Liver (tissue), 9 donors: ENCODE data around the gene TUT4. TPM values are rescaled to one million over a fixed set of nuclear protein-coding genes. Genes with fewer than 3 reads are reported as not detected.

Experiments
- DNase-seq: peaks from one replicate; pipeline ENCODE4 v3.0.0-alpha.2; 2017; ENCODE audit warnings: low spot score
- H3K27ac ChIP-seq, 2 donors: one replicate each; pipeline ENCODE4 v1.7.0; 2013; ENCODE audit warnings: inconsistent platforms in 2 of 2, low read length in 2 of 2, control low read depth in 1 of 2, low read depth in 1 of 2, mild to moderate bottlenecking in 1 of 2
- H3K27me3 ChIP-seq, 4 donors: one replicate each; pipeline versions ENCODE4 v1.6.1 to v1.7.0; 2013; ENCODE audit warnings: low read length in 3 of 4, inconsistent platforms in 1 of 4, mild to moderate bottlenecking in 1 of 4, moderate library complexity in 1 of 4; ENCODE audit not compliant: control insufficient read depth in 4 of 4, insufficient read depth in 4 of 4
- H3K36me3 ChIP-seq, 4 donors: one replicate each; pipeline versions ENCODE4 v1.6.1 to v1.7.0; 2013; ENCODE audit warnings: low read length in 3 of 4, mild to moderate bottlenecking in 3 of 4, low read depth in 1 of 4, moderate library complexity in 1 of 4; ENCODE audit not compliant: control insufficient read depth in 4 of 4, insufficient read depth in 3 of 4
- H3K4me1 ChIP-seq, 4 donors: one replicate each; pipeline versions ENCODE4 v1.6.1 to v1.7.0; 2013; ENCODE audit warnings: low read length in 3 of 4, mild to moderate bottlenecking in 3 of 4, moderate library complexity in 1 of 4; ENCODE audit not compliant: control insufficient read depth in 4 of 4, insufficient read depth in 4 of 4
- H3K4me3 ChIP-seq, 3 donors: one replicate each; pipeline versions ENCODE4 v1.6.1 to v1.7.0; 2013; ENCODE audit warnings: low read length in 3 of 3, control low read depth in 1 of 3, low read depth in 1 of 3, mild to moderate bottlenecking in 1 of 3
- H3K9ac ChIP-seq, 2 donors: one replicate each; pipeline ENCODE4 v1.7.0; 2013; ENCODE audit warnings: low read length in 2 of 2, mild to moderate bottlenecking in 2 of 2, moderate library complexity in 2 of 2, control low read depth in 1 of 2, low read depth in 1 of 2
- H3K9me3 ChIP-seq, 4 donors: one replicate each; pipeline versions ENCODE4 v1.6.1 to v1.7.0; 2013; ENCODE audit warnings: low read length in 3 of 4; ENCODE audit not compliant: control insufficient read depth in 4 of 4
- EGR1 ChIP-seq, 2 donors: IDR thresholded peaks; 2 replicates each; pipeline ENCODE4 v1.6.1; 2016 to 2018; ENCODE audit warnings: antibody characterized with exemption in 2 of 2, low read depth in 2 of 2
- FOXA1 ChIP-seq: IDR thresholded peaks from 2 replicates; pipeline ENCODE4 v1.6.1; 2016; ENCODE audit warnings: antibody characterized with exemption
- FOXA2 ChIP-seq: IDR thresholded peaks from 2 replicates; pipeline ENCODE4 v1.6.1; 2016; ENCODE audit warnings: antibody characterized with exemption
- GABPA ChIP-seq, 2 donors: IDR thresholded peaks in 1 of 2; conservative IDR thresholded peaks in 1 of 2; 2 replicates each; pipeline ENCODE4 v1.6.1; 2016; ENCODE audit warnings: antibody characterized with exemption in 2 of 2, mild to moderate bottlenecking in 1 of 2, moderate library complexity in 1 of 2
- HNF4A ChIP-seq, 2 donors: conservative IDR thresholded peaks; 2 replicates each; pipeline ENCODE4 v1.6.1; 2016; ENCODE audit warnings: antibody characterized with exemption in 2 of 2, mild to moderate bottlenecking in 2 of 2
- HNF4G ChIP-seq: IDR thresholded peaks from 2 replicates; pipeline ENCODE4 v1.6.1; 2016; ENCODE audit warnings: antibody characterized with exemption
- JUND ChIP-seq, 2 donors: IDR thresholded peaks; 2 replicates each; pipeline ENCODE4 v1.6.1; 2016; ENCODE audit warnings: antibody characterized with exemption in 2 of 2
- NR2F2 ChIP-seq: IDR thresholded peaks from 2 replicates; pipeline ENCODE4 v1.6.1; 2016; ENCODE audit warnings: antibody characterized with exemption
- RAD21 ChIP-seq, 2 donors: IDR thresholded peaks; 2 replicates each; pipeline ENCODE4 v1.6.1; 2016; ENCODE audit warnings: antibody characterized with exemption in 2 of 2, mild to moderate bottlenecking in 2 of 2
- RXRA ChIP-seq, 2 donors: IDR thresholded peaks; 2 replicates each; pipeline ENCODE4 v1.6.1; 2017 to 2018; ENCODE audit warnings: antibody characterized with exemption in 2 of 2, mild to moderate bottlenecking in 1 of 2
- SP1 ChIP-seq: IDR thresholded peaks from 2 replicates; pipeline ENCODE4 v1.6.1; 2018; ENCODE audit warnings: antibody characterized with exemption, mild to moderate bottlenecking
- TAF1 ChIP-seq: conservative IDR thresholded peaks from 2 replicates; pipeline ENCODE4 v1.6.1; 2016; ENCODE audit warnings: antibody characterized with exemption, mild to moderate bottlenecking
- YY1 ChIP-seq: IDR thresholded peaks from 2 replicates; pipeline ENCODE4 v1.6.1; 2016; ENCODE audit warnings: antibody characterized with exemption, mild to moderate bottlenecking
- WGBS: extraction: QIAGEN DNeasy Blood & Tissue Kit; methylation state at CpG from one replicate; pipeline ENCODE4 v1.1.7; 2013; 5-methylcytosine and 5-hydroxymethylcytosine counted together
- polyA plus RNA-seq, 2 donors: library from polyadenylated mRNA; stranded (reverse) in 1 of 2; unstranded in 1 of 2; fragments of 200-250 nt in 1 of 2; fragments of >200 nt in 1 of 2; fragmentation: Nextera tagmentation in 1 of 2; extraction: Ambion mirVana in 1 of 2; gene quantifications; one replicate each; pipeline versions ENCODE4 v1.2.1 to v1.2.3, GENCODE V29; 2013 to 2015
- total RNA-seq, 2 donors: library from RNA; depleted of rRNA; stranded (reverse); fragments of >200 nt; gene quantifications; one replicate each; pipeline ENCODE4 v1.2.3, GENCODE V29; 2014
- TF ChIP-seq, protein P1 (sequence below): IDR thresholded peaks from 2 replicates; pipeline ENCODE4 v1.6.1; 2016; ENCODE audit warnings: antibody characterized with exemption
- TF ChIP-seq, protein P2 (sequence below): IDR thresholded peaks from 2 replicates; pipeline ENCODE4 v1.6.1; 2016; ENCODE audit warnings: antibody characterized with exemption
- TF ChIP-seq, protein P3 (sequence below): IDR thresholded peaks from 2 replicates; pipeline ENCODE4 v1.6.1; 2016; ENCODE audit warnings: antibody characterized with exemption
- TF ChIP-seq, protein P4 (sequence below): fragments of 150-350 bp; IDR thresholded peaks from 2 replicates; pipeline ENCODE4 v1.5.1; 2017; ENCODE audit warnings: improper control_type of control experiment, low read depth, low read length; ENCODE audit not compliant: missing input control
- donor health status: healthy.
- donor health status: healthy.
- donor health status: healthy.
- donor health status: healthy.
- donor health status: healthy.

Gene TUT4
- total and polyA plus RNA-seq, 4 donors: 12.2 to 28.0 (median 24.0) TPM

DNA sequence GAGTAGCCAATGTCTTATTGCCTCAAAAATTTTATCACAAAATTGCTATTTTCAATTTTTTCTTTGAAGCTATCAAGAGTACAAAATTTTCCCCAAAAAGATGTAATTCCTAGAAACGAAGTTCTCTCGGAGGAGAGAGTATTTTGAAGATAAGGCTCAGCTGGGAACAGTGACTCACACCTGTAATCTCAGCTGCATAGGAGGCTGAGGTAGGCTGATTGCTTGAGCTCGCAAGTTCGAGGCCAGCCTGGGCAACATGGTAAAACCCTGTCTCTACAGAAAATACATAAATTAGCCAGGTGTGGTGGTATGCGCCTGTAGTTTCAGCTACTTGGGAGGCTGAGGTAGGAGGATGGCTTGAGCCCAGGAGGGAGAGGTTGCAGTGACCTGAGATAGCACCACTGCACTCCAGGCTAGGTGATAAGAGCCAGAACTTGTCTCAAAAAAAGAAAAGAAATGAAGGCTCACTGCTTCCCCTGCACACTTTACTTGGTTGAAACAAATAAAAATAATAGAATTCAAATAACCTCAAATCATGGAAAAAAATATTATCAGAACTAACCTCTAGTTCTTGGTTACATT lies 22.2 kb downstream of the TUT4 start:
- no peaks in the 10 kb centered on the region for H3K27me3 ChIP-seq
- no peaks in the 10 kb centered on the region for H3K9me3 ChIP-seq
- TF ChIP-seq, protein P1, sequence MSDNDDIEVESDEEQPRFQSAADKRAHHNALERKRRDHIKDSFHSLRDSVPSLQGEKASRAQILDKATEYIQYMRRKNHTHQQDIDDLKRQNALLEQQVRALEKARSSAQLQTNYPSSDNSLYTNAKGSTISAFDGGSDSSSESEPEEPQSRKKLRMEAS: no peak
- TF ChIP-seq GABPA (IDR thresholded peaks at IDR 0.05 in 1 of 2, conservative IDR thresholded peaks at IDR 0.05 in 1 of 2) (no peak), RAD21 (IDR thresholded peaks at IDR 0.05) (no peak), FOXA1 (no peak), EGR1 (IDR thresholded peaks at IDR 0.05; ENCODE audit: low read depth in 2 of 2) (no peak), RXRA (IDR thresholded peaks at IDR 0.05) (no peak), YY1 (no peak), SP1 (no peak), JUND (IDR thresholded peaks at IDR 0.05) (no peak), NR2F2 (no peak), HNF4G (no peak), HNF4A (conservative IDR thresholded peaks at IDR 0.05) (no peak), TAF1 (no peak), FOXA2 (no peak)
- TF ChIP-seq, protein P2, sequence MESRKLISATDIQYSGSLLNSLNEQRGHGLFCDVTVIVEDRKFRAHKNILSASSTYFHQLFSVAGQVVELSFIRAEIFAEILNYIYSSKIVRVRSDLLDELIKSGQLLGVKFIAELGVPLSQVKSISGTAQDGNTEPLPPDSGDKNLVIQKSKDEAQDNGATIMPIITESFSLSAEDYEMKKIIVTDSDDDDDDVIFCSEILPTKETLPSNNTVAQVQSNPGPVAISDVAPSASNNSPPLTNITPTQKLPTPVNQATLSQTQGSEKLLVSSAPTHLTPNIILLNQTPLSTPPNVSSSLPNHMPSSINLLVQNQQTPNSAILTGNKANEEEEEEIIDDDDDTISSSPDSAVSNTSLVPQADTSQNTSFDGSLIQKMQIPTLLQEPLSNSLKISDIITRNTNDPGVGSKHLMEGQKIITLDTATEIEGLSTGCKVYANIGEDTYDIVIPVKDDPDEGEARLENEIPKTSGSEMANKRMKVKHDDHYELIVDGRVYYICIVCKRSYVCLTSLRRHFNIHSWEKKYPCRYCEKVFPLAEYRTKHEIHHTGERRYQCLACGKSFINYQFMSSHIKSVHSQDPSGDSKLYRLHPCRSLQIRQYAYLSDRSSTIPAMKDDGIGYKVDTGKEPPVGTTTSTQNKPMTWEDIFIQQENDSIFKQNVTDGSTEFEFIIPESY: no peak
- TF ChIP-seq, protein P3, sequence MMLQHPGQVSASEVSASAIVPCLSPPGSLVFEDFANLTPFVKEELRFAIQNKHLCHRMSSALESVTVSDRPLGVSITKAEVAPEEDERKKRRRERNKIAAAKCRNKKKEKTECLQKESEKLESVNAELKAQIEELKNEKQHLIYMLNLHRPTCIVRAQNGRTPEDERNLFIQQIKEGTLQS: no peak
- TF ChIP-seq, protein P4, sequence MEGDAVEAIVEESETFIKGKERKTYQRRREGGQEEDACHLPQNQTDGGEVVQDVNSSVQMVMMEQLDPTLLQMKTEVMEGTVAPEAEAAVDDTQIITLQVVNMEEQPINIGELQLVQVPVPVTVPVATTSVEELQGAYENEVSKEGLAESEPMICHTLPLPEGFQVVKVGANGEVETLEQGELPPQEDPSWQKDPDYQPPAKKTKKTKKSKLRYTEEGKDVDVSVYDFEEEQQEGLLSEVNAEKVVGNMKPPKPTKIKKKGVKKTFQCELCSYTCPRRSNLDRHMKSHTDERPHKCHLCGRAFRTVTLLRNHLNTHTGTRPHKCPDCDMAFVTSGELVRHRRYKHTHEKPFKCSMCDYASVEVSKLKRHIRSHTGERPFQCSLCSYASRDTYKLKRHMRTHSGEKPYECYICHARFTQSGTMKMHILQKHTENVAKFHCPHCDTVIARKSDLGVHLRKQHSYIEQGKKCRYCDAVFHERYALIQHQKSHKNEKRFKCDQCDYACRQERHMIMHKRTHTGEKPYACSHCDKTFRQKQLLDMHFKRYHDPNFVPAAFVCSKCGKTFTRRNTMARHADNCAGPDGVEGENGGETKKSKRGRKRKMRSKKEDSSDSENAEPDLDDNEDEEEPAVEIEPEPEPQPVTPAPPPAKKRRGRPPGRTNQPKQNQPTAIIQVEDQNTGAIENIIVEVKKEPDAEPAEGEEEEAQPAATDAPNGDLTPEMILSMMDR: no peak
- no peak overlapping the region for H3K9ac ChIP-seq
- 95% methylated on average over 5 of the region's 5 CpGs for WGBS
- no peak overlapping the region for H3K4me3 ChIP-seq
- peaks cover 0 to 3% (median under 1%) of the 10 kb centered on the region in 4 donors for H3K4me1 ChIP-seq
- DNase-seq: no peak
- H3K36me3 ChIP-seq: peaks cover 0 to 4% (median 2%) of the 10 kb centered on the region in 4 donors
- H3K27ac ChIP-seq: no peak overlapping the region

DNA sequence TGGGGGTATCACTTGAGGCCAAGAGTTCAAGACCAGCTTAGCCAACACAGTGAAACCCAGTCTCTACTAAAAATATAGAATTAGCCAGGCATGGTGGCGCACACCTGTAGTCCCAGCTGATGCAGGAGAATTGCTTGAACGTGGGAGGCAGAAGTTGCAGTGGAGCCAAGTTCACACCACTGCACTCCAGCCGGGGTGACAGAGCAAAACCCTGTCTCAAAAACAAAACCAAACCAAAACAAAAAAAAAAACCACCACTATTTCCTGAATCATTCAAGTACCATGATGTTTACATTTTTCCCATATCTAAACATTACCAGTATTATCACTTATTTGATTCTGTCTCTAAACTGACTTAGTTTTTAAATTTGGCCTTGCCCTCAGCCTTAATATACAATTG lies 29.5 kb downstream of the TUT4 start:
- no peaks in the 10 kb centered on the region for H3K27me3 ChIP-seq
- WGBS: 79% methylated on average over 3 of the region's 3 CpGs
- no peak overlapping the region for H3K4me3 ChIP-seq
- no peaks in the 10 kb centered on the region for H3K4me1 ChIP-seq
- no peaks in the 10 kb centered on the region for H3K9me3 ChIP-seq
- no peak overlapping the region for H3K27ac ChIP-seq
- no peak for TF ChIP-seq JUND (IDR thresholded peaks at IDR 0.05)
- TF ChIP-seq, protein P2: no peak
- no peak for TF ChIP-seq RXRA (IDR thresholded peaks at IDR 0.05)
- no peak for TF ChIP-seq YY1
- TF ChIP-seq, protein P1: no peak
- no peak for TF ChIP-seq HNF4G
- no peak overlapping the region for H3K9ac ChIP-seq
- H3K36me3 ChIP-seq: peaks cover 2 to 8% (median 6%) of the 10 kb centered on the region in 4 donors
- DNase-seq: no peak
